ENCODE results near the gene SPATA2L.

The SPATA2L gene

GRCh38 chr16:89744813-89745212, 43.3 kb upstream of the SPATA2L start:
- TF ChIP-seq POLR2A (IDR thresholded peaks at IDR 0.05; ENCODE audit: extremely low read depth, insufficient read length) = no peak
- TF ChIP-seq CTCF (IDR thresholded peaks at IDR 0.05; ENCODE audit: low read depth, low read length) = no peak
- TF ChIP-seq, protein P1, sequence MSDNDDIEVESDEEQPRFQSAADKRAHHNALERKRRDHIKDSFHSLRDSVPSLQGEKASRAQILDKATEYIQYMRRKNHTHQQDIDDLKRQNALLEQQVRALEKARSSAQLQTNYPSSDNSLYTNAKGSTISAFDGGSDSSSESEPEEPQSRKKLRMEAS (IDR thresholded peaks at IDR 0.05; ENCODE audit: low read depth, low read length) = no peak
- no peak for TF ChIP-seq MYC (IDR thresholded peaks at IDR 0.05; ENCODE audit: low read depth, low read length)
- H3K4me3 ChIP-seq (ENCODE audit: low read depth, low read length) = no peak overlapping the region
- no peak for DNase-seq (ENCODE audit: low read depth)

GRCh38 chr16:89742948-89743347, 41.4 kb upstream of the SPATA2L start:
- no peak for DNase-seq (ENCODE audit: low read depth)
- H3K4me3 ChIP-seq (ENCODE audit: low read depth, low read length) = no peak overlapping the region
- TF ChIP-seq, protein P1 (IDR thresholded peaks at IDR 0.05; ENCODE audit: low read depth, low read length) = no peak
- TF ChIP-seq POLR2A (IDR thresholded peaks at IDR 0.05; ENCODE audit: extremely low read depth, insufficient read length) = no peak
- TF ChIP-seq CTCF (IDR thresholded peaks at IDR 0.05; ENCODE audit: low read depth, low read length) = no peak
- no peak for TF ChIP-seq MYC (IDR thresholded peaks at IDR 0.05; ENCODE audit: low read depth, low read length)

DNA sequence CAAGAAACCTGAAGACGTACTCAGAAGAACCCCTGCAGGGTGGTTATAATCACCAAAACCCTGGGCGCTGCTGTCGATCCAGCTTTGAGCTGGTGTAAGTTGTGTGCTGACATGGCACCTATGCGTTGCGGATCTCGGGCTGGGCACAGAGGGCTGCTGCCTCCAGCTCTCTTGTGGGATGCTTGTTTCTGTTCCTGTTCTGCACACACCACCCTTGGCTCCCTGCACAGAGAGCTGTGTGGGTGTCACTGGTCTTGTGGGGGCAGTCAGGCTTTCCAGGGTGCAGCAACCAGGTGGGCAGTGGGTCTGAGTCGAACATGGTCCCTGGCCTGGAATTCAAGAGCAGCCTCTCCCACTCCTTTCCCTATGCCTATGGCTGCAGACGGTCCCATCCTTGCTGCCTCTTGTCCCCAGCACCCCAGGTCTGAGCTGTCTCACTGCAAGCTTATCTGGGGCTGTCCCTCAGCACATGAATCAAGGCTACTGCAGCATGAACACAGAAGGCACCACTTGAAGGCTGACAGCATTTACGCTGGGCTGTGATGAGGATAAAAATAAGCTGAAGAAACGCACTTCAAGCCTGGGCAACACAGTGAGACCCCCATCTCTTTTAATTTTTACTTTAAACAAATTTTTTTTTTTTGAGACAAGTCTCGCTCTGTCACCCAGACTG, 40.0 kb upstream of the SPATA2L start:
- DNase-seq (ENCODE audit: low read depth) = no peak
- TF ChIP-seq POLR2A (IDR thresholded peaks at IDR 0.05; ENCODE audit: extremely low read depth, insufficient read length) (peak; percentile 12), MYC (IDR thresholded peaks at IDR 0.05; ENCODE audit: low read depth, low read length) (no peak)
- no peak overlapping the region for H3K4me3 ChIP-seq (ENCODE audit: low read depth, low read length)

DNA sequence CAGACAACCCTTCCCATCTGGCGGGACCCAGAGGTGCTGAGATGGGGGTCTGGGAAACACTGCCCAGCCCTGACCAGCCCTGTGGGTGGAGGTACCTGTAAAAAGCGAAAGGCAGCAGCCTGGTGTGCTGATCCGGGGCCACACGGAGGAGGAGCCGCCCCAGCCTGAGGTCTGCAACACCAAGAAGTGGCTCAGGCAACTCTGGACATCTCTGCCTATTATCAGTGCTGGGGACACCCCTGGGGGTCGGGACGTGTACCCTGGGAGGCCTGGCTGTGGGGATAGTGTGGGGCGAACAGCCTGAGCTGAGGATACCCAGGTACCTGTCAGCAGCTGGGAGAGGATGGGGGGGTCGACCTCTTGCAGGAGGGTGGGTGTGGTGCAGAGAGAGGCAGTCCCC, 37.9 kb upstream of the SPATA2L start:
- H3K4me3 ChIP-seq (ENCODE audit: low read depth, low read length) = no peak overlapping the region
- DNase-seq (ENCODE audit: low read depth) = no peak
- TF ChIP-seq POLR2A (IDR thresholded peaks at IDR 0.05; ENCODE audit: extremely low read depth, insufficient read length) (no peak), CTCF (IDR thresholded peaks at IDR 0.05; ENCODE audit: low read depth, low read length) (no peak), MYC (IDR thresholded peaks at IDR 0.05; ENCODE audit: low read depth, low read length) (no peak)
- TF ChIP-seq, protein P1 (IDR thresholded peaks at IDR 0.05; ENCODE audit: low read depth, low read length) = no peak

DNA sequence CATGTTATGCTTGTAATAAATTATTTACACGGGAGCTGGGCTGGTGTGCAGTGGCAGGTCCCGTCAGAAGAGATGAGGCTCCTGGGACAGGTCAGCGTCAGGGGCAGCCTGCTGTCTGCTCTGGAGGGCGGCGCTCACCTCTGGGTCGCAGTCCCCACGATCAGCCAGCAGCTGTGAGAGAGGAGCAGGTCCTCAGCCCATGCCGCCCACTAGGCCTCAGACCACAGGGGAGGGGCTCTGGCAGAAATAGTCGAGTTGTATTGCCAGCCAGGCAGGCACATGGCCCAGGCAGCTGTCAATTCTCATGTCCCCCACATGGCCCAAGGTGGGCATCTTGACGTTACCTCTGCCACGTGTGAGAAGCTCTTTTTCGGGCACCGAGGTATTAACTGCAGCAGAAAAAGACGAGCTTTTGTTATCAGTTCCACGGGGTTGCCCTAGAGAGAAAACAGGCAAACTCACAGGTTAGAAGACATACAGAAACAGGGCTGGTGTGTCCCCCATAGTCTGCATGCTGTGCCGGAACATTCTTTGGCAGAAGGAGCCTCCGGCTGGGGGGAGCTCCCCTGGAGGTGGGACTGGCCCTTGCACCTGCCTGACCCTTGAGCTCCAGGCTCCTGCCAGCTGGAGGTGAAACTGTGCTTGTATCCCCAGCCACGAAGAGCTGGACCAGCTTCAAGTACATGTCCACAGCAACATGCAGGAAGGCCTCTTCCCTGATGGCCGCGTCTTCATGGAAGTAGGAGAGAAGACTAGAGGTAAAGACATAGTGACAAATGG, 37.2 kb upstream of the SPATA2L start:
- no peak for DNase-seq (ENCODE audit: low read depth)
- no peak overlapping the region for H3K4me3 ChIP-seq (ENCODE audit: low read depth, low read length)
- TF ChIP-seq, protein P1 (IDR thresholded peaks at IDR 0.05; ENCODE audit: low read depth, low read length) = no peak
- TF ChIP-seq CTCF (IDR thresholded peaks at IDR 0.05; ENCODE audit: low read depth, low read length) (no peak), POLR2A (IDR thresholded peaks at IDR 0.05; ENCODE audit: extremely low read depth, insufficient read length) (no peak), MYC (IDR thresholded peaks at IDR 0.05; ENCODE audit: low read depth, low read length) (no peak; the same call in 1 of the 2 replicates)

- no peak overlapping the region for H3K4me3 ChIP-seq (ENCODE audit: low read depth, low read length)
- TF ChIP-seq CTCF (IDR thresholded peaks at IDR 0.05; ENCODE audit: low read depth, low read length) (no peak), MYC (IDR thresholded peaks at IDR 0.05; ENCODE audit: low read depth, low read length) (no peak), POLR2A (IDR thresholded peaks at IDR 0.05; ENCODE audit: extremely low read depth, insufficient read length) (no peak)
- TF ChIP-seq, protein P1 (IDR thresholded peaks at IDR 0.05; ENCODE audit: low read depth, low read length) = no peak
- peak; percentile 14 for DNase-seq (ENCODE audit: low read depth)
Observed at GRCh38 chr16:89738072-89738377, 36.5 kb upstream of the SPATA2L start.

Measured in NB4 (cell line).